ENCODE data around the gene MCM5.
"Not testable (repeated sequence)": the region's sequence is repeated elsewhere in the genome, so short reads cannot be mapped to it uniquely, and the experiment has no call there.

Gene MCM5

DNA sequence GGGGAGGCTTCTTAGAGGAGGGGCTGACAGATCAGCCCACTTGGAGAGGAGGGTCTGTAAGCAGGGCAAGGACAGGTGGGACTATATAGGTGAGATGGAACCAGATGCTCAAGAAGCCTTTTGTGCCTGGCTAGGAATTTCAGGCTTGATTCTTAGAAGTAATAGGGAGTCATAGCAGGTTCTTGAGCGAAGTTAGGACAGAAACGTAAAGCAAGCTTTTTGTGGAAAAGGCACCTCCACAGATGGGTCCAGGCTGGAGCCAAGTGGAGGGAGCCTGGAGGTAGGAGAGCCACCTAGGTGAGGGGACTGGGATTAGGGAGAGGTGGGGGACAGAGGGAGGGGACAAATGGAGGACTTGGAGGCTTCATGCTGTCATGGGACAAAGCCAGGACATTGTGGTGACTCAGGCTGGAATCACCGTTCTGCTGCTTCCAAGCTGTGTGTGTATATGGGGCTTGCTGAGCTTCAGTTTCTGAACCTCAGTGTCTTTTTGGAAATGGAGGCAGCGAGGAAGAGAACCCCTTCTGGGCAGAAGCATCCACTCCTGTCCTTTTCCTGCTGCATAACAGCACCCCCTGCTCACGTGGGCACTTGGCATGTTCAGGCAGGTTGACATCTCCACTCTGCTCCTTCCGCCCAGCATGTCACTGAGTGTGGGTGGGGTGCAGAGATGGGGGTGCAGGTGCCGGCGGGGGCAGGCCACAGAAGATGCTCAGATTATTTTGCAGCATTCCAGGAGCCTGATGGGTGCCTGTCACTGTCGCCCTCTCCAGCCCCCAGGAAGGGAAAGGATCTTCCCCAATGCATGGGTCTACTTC is 58.0 kb downstream of the MCM5 start:
- DNase-seq (ENCODE audit: extremely low read depth, insufficient read length) = no peak
- Histone ChIP-seq H3K36me3 (ENCODE audit: control insufficient read depth, insufficient read depth, low read length) (no peaks in the 10 kb centered on the region), H3K4me3 (replicated peaks; ENCODE audit: low read depth, low read length) (no peak overlapping the region), H3K27me3 (replicated peaks; ENCODE audit: control insufficient read depth, insufficient read depth, low read length) (no peaks in the 10 kb centered on the region)
- TF ChIP-seq CTCF (IDR thresholded peaks at IDR 0.05; ENCODE audit: insufficient read depth, low read length, poor library complexity, severe bottlenecking) = no peak

DNA sequence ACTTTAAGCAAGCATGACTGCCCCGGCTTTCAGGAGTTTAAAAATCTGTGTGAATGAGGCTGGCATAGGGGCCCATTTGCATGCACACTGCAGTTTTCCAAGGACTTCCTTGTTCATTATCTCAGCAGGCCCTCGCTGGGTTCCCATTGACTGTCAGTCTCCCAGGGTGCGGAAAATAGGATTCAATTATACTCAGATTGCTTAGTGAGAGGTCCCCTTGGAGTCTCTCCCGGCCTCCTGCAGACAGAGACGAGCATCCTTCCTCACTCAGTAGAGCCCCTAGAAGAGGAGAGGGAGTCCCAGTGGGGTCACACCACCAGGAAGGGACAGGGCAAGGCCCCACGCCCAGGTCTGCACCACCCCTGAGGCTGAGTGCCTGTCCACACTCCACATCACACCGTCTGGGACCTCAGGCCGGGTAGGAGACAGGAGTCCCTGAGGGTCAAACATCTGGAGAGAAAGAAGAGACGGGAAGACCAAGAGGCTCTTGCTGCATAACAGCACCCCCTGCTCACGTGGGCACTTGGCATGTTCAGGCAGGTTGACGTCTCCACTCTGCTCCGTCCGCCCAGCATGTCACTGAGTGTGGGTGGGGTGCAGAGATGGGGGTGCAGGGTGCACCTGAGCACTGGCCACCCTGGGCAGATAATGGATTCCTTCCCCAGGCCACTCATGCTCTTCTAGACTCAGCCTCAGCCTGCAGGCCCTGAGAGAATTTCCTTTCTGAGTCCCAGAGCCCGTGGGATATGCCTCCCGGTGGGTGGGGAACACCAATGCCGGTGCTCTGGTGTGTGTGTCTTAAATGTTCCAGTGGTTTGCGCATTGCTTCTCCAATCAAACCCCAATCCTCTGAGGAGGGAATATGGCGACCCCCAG is 58.8 kb downstream of the MCM5 start:
- H3K27me3 ChIP-seq (replicated peaks; ENCODE audit: control insufficient read depth, insufficient read depth, low read length) = no peaks in the 10 kb centered on the region
- no peak for TF ChIP-seq CTCF (IDR thresholded peaks at IDR 0.05; ENCODE audit: insufficient read depth, low read length, poor library complexity, severe bottlenecking)
- no peak for DNase-seq (ENCODE audit: extremely low read depth, insufficient read length)

DNA sequence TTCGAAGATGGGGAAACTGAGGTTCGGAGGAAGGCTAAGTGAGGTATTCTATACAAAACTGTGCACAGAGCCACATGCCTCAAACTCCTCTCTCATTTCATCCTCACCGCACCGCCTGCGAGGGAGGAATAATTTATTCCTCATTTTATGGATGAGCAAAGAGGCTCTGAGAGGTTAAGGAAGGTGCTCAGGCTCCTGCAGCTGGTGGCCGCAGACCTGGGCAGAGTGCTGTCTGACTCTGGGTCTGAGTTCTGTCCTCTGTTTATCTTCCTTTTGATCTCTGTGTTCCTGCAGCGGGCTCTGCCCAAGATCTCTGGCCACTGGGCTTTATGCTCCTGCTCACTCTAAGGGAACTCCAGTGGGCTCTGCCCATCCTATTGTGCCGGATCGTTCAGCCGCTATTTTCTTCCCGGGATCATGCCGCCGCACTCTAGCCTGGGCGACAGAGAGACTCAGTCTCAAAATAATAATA is 59.5 kb downstream of the MCM5 start:
- Histone ChIP-seq H3K36me3 (ENCODE audit: control insufficient read depth, insufficient read depth, low read length) (no peaks in the 10 kb centered on the region), H3K4me3 (replicated peaks; ENCODE audit: low read depth, low read length) (no peak overlapping the region), H3K27me3 (replicated peaks; ENCODE audit: control insufficient read depth, insufficient read depth, low read length) (no peaks in the 10 kb centered on the region)
- no peak for TF ChIP-seq CTCF (IDR thresholded peaks at IDR 0.05; ENCODE audit: insufficient read depth, low read length, poor library complexity, severe bottlenecking)
- DNase-seq (ENCODE audit: extremely low read depth, insufficient read length) = no peak

More for the DNA sequence above, 58.8 kb downstream of the MCM5 start:
- H3K4me3 ChIP-seq (replicated peaks; ENCODE audit: low read depth, low read length) = no peak overlapping the region
- H3K36me3 ChIP-seq (ENCODE audit: control insufficient read depth, insufficient read depth, low read length) = no peaks in the 10 kb centered on the region

- not testable (repeated sequence) for DNase-seq (ENCODE audit: extremely low read depth, insufficient read length); H3K27me3 ChIP-seq (replicated peaks; ENCODE audit: control insufficient read depth, insufficient read depth, low read length); H3K36me3 ChIP-seq (ENCODE audit: control insufficient read depth, insufficient read depth, low read length); H3K4me3 ChIP-seq (replicated peaks; ENCODE audit: low read depth, low read length)
Measured at GRCh38 chr22:35459976-35460375, 60.0 kb downstream of the MCM5 start.

DNA sequence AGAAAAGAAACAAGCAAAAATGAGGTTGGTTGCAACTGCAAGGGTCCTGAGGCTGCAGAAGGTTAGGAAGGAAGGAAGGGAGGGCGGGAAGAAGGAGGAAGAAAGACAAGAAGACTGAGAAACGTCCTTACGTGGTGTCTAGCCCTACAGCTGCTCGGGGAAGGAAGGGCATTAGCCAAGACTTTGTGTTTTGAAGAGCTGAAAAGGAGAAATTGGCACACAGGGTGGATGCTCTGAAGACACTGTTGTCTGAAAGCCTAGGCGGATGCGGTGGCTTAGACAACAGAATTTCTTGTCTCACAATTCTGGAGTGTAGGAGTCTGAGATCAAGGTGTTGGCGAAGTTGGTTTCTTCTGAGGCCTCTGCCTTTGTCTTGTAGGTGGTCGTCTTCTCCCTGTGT is 60.7 kb downstream of the MCM5 start:
- no peaks in the 10 kb centered on the region for H3K36me3 ChIP-seq (ENCODE audit: control insufficient read depth, insufficient read depth, low read length)
- no peaks in the 10 kb centered on the region for H3K27me3 ChIP-seq (replicated peaks; ENCODE audit: control insufficient read depth, insufficient read depth, low read length)
- H3K4me3 ChIP-seq (replicated peaks; ENCODE audit: low read depth, low read length) = no peak overlapping the region
- TF ChIP-seq CTCF (IDR thresholded peaks at IDR 0.05; ENCODE audit: insufficient read depth, low read length, poor library complexity, severe bottlenecking) = no peak
- no peak for DNase-seq (ENCODE audit: extremely low read depth, insufficient read length)

All from GM06990 (cell line).